HG02642 (cell line): Measurements from ENCODE around the gene EYA2.
"Not testable (repeated sequence)": the region's sequence is repeated elsewhere in the genome, so short reads cannot be mapped to it uniquely, and the experiment has no call there.

Source experiments
- ATAC-seq: cut with Tn5 transposase; IDR thresholded peaks from one replicate; pipeline ENCODE4 v1.9.1; 2021; ENCODE audit warnings: mild to moderate bottlenecking; ENCODE audit not compliant: unreplicated experiment, poor library complexity

Gene EYA2

DNA sequence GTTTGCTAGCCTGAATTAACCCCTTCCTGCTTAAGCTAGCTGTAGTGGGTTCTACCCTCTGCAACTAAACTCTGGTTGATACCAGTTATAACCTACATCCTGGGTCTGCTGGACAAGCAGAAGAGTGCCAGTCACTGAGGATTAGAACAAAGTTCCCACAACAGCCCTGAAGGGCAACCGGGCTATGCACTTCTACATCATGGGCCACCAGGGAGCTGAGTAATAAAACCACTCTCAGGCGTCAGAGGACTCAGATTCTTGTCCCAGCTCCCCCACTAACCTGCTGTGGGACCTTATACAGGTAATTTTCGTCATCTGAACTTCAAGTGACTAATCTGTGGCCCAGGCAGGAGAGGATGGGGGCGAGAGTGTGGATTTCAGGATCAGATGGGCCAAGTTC lies 56.8 kb downstream of the EYA2 start:
- no peak for ATAC-seq

DNA sequence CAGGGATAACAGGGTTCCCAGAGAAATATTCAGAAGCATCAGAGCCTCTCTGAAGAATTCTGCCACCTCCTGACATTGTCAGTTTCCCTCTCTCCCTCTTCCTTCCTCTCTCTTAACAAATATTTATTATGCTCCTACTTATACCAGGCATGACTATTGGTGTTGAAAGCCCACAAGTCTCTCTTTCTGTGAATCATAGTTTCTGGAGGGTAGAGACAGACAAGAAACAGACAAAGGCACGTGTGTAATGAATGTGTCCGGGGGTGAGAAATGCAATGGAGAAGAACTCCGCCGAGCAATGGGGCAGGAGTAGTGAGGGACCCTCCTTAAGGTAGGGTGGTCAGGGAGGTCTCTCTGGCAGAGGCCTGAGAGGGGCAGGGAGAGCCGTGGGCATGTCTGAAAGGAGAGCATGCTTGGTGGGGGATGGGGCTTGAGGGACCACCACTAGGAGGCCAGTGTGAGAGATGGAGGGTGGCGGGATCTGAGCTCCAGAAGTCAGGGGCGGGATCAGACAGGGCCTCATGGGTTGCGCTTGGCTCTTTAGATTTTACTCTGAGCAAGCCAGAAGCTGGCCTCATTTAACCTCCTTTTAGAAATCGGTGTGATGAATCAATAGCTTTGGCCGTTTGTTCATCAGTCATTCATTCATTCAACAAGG lies 57.3 kb downstream of the EYA2 start:
- ATAC-seq, result no peak

DNA sequence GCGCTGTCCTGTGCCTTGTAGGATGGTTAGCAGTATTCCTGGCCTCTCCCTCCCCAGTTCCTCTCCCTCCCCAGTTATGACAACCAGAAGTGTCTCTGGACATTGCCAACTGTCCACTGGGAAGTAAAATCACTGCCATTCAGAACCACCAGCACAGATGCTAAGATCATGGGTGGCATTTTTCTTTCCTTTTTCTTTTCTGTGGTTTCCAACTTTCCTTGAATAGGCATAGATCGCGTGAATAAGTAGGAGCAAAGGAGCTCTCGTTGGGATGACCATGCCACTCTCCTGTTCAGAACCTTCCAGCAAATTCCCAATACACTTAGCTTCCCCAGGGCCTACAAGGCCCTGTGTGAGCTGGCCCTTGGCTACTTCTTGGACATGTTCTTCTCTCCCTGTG lies 59.0 kb downstream of the EYA2 start:
- ATAC-seq, result no peak

DNA sequence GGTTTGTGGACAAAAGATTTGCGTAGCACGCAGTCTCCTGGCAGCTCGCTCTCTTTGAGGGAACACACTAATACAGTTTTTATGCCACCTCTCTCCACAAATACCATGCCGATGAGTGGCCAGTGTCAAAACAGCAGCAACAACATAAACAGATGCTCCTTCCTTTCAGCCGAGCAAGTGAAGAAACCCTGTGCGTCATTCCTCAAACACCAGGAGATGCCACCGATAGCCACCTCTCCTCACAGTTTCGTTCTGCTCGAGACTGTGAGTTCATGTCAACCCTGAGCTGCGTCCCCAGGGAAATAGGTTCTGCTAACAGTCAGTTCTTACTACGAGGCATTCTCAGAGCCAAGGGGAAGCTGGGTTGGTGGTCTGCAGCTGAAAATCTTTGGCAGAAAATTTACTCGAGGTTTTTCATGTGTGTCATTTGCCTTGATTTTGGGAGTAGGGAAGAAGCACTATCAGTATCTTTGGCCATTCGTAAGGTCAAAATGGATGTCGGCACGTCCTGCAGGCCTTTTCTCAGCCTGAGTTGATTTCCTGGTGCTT lies 59.9 kb downstream of the EYA2 start:
- ATAC-seq, result no peak

DNA sequence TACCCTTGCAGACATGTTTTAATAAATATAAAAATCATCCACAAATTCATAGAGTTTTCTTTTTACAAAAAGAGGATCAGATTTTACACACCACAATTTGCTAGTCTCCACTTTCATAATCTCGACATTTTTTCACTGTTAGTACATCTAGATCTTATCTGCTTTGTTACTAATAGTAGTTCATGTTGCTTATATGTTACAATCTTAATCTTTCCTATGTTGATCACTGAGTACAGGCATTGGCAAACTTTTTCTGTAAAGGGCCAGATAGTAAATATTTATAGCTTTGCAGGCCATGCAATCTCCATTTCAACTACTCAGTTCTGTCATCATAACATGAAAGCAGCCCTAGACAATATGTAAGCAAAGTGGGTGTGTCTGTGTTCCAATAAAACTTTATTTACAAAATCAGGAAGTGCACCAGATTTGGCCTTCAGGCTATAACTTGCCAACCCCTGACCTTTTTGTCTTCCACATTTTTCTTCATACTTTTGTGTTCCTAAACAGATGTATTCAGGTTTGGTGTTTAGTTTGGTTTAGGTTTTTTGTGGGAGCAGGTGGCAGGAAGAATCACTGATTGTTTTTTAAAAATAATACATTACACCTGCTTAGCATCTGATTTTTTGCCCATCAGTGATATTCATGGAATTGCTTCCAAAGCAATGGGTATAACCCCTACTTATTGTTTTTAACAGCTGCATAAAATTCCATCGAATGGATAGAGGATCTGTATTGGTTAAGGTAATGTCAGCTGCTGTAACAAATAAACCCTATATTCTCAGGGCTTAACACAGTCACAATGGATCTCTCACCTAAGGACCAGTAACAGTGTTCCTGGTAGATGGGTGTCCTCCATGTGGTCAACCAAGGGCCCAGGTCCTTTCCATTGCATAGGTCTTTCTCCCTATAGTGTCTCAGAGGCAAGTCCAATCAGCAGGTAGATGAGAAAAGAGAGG lies 61.2 kb downstream of the EYA2 start:
- no peak for ATAC-seq

DNA sequence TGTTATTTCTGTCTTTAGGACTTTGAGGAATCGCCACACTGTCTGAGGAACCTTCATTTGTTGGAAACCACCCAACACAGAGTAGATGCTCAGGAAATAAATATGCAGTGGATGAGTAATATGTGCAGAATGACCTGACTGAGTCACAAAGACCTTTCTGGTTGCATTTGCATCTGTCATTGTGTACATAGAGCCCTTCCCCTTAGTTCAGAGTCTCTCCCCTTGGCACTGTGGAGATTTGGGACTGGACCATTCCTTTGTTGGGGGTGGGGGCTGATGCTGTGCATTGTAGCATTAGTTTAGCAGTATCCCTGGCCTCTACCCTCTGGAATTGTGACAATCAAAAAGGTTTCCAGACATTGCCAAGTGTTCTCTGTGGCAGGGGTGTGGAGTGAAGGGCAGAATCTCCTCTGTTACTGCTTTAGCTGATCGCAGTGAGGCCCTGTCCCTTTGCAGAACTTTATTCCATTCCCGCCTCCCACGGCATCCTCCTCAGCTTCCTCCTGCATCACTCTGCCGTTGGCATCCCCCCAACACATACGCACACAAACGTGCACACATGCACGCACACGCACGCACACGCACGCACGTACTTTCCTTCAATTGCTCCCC lies 64.5 kb downstream of the EYA2 start:
- no peak for ATAC-seq

DNA sequence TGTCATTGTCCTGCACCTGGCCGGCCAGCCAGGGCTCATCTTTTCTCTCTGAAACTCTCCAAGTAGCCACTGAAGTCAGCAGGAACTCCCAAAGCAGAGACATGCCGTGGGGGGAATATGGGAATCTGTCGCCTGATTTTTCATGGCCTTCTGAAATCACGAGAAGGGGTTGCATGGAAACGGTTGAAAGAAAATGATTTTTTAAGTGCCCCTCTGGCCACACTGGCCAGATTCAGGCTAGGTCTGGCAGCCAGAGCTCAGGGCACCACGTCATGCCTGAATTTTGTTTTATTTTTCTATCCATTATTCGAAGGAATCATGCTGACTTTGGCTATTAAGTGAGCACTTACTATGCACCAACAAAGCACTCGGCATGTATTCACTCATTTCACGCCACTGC lies 65.2 kb downstream of the EYA2 start:
- no peak for ATAC-seq

DNA sequence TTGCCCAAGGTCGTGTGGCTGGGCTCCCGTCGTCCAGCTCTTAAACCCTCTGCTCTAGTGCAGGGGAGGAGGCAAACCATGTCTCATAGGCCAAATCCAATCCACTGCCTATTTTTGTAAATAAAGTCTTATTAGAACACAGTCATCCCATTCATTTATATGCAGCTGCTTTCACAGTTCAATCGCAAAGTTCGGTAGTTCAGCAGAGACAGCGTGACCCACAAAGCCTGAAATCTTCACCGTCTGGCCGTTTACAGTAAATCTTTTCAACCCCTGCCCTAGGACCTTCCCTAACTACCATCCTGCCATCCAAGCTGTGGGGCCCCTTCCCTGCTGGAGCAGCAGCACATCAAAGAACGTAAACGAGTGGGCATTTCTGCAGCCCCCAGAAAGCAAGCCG lies 65.9 kb downstream of the EYA2 start:
- no peak for ATAC-seq

DNA sequence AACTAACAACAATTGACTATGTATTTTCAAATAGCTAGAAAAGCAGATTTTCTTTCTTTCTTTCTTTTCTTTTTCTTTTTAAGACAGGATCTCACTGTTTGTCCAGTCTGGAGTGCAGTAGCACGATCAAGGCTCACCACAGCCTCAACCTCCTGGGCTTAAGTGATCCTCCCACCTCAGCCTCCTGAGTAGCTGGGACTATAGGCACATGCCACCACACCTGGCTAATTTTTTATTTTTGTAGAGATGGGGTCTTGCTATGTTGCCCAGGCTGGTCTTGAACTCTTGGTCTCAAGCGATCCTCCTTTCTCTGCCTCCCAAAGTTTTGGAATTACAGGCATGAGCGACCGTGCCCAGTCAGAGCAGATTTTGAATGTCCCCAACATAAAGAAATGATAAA lies 67.3 kb downstream of the EYA2 start:
- not testable (repeated sequence) for ATAC-seq

DNA sequence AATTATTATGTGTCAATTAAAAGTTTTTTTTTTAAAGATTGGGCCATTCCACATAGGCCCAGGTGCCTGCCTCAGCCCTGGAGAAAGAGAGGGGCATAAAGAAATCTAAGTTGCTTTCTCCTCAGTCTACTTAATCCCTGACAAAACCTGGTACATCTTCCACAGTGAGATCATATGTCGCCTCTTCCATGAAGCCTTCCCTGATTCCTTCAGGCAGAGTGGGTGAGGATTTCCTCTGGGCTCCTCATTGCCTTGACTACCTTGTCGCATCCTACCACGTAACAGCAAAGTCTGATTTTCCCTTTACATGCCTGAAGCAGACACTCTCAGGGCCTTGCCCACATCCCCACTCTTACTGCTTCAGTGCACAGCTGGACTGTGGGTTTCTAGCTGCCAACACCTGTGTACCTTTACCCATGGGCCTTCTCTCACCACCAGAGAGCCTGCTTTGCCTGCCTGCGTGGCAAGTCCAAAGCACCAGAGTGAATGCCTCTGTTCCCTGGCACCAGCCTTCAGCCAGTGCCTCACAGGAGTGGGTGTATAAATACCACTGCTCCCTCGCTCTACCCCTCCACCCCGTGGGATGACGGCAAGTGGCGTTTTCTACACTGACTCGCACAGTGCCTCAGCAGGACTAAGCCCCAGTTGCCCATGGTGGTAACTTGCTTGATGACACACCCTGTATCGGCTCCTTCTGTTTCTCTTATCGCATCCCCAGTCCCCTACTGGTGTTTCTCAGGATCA lies 68.0 kb downstream of the EYA2 start:
- no peak for ATAC-seq

DNA sequence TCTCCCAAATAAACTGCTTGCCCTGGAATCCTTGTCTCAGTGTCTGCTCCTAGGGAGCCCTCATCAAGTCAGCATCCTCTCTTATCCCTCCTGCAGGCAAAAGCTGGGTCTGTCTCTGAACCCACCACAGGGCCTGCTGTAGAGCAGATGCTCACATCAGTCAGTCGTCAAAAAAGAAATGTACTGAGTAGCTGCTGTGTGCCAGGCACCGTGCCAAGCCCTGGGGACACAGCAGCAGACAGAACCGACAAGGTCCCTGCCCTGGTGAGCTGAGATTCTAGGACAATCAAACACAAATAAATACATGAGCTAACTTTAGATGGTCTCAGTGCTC lies 68.5 kb downstream of the EYA2 start:
- ATAC-seq, result no peak

DNA sequence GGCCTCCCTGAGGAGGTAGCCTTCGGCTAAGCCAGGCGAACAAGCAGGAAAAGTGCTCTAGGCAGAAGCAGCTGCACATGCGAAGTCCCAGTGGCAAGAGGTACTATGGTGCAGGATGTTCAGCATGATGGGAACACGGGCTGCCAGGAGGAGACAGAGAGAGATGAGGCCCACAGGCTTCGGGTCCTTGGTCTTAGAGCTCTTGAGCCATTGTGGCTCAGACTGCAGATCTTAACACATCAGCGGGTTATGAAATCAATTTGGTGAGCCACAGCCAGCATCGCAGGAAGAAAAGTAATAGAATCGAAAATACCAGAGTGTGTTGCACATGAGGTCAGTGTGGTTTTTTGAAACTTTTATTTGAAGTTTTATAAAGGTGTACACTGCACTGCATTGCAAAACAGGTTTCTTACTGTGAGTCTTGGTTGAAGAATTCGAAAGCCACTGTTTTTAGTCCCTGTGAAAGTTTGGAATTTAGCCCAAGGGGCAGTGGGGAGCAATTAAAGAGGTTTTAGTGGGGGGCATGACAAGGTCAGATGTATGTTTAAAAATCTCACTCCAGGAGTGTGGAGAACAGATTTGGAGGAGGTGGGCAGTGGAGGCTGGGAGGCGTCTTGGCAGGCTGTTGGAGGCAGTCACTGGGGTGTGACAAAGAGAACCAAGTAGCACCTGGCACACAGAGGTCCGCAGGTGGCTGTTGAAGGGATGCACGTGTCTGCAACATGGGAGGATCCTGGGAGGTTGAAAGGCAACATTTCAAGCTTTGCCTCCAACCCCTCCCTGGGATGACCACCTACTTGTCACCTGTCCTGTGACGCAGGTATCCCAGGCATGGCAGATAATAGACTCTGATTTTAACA lies 69.3 kb downstream of the EYA2 start:
- ATAC-seq, result no peak

DNA sequence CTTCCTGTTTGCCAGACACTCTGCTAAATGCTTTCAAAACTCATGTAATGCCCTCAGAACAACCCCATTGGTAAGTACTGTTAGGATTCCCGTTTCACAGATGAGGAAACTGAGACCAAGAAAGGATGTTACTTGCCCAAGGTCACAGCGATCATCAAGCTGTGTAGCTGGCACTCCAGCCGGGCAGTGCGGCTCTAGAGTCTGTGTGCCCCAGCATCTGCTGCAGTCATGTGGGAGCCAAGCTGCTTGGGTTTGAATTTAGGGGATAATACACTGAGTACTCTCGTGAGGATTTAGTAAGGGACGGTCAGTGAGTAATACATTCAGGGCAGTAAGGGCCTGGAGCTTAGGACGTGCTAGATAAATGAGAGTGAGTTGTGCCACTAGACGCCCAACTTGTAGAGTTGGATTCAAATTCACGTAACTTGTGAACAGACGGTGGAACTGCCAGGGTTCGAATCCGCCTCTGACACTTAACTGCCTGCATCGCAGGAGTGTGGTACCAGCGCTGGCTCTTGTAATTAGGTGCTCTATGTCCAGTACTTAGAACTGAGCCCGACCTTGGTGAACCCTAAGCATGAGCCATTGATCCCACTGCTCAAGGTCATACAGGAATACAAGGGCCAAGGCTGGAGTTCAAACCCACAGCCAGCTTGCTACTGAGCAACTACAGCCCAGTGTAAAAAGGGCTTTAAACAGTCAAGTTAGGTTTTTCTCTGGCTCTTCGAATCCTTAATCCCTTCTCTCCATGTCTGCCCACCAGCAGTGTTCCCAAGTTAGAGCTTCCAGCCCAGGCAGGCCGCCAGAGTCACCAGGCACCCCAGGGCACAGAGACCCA lies 70.2 kb downstream of the EYA2 start:
- no peak for ATAC-seq

DNA sequence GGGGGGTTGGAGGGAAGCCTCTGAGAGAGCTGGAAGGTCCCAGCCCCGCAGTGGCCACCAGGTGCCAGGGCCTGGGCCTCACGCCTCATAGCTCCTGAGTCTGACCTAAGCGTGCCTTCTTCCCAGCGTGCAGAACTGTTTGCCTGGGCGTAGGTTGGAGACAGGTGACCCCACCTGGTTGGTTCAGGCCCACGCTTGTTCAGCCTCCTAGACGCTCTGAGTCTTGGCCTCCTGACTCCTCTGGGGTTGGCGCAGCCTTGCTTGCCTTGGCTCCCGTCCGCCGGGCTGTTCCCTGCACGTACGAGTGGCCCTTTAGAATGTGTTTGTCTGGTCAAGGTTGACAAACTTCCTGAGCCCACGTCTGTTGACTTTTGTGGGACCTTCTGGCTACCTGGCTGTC lies 70.8 kb downstream of the EYA2 start:
- ATAC-seq, result no peak

DNA sequence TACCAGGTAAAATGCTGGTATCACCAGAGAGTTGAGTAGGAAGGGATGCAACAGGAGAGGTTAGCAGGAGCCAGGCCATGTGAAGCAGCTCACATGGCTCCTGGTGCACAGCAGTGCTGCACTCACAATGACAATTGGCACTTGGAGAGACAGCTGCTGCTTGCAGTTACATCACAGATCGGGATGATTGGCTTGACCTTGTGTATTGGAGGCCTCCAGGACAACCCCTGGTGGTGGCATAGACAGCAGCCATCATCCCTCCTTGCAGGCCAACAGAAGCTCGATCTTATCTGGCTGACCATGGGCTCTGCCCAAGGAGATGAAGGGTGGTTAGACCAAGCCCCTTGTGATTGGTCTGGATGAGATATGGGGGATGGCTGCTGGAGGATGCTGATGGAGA lies 73.0 kb downstream of the EYA2 start:
- no peak for ATAC-seq

DNA sequence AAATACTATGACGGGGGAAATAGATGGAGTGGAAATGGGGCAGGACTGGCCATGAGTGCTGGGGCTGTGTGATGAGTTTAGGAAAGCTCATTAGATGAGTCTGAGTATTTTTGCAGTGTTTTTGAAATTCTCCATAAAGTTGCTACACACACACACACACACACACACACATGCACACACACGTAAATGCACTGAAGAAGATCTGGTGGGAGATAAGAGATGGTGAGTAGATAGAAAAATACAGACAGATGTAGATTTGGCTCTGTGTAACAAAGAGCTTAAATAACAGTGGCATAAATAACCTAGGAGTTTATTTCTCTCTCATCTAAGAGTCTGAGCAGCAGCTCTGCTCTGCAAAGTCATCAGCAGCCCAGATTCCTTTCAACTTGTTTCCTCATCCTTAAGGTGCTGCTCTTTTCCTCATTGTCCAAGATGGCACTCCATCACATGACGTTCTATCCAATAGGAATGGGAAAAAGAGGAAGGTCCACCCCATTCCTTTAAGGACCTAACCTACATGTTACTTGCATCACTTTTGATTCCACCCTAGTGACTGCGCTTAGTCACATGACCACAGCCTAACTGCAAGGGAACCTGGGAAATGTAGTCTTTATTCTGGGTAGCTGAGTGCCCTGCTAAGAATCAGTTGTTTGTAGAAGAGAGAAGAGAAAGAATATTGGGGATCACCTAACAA lies 76.4 kb downstream of the EYA2 start:
- ATAC-seq, result no peak

DNA sequence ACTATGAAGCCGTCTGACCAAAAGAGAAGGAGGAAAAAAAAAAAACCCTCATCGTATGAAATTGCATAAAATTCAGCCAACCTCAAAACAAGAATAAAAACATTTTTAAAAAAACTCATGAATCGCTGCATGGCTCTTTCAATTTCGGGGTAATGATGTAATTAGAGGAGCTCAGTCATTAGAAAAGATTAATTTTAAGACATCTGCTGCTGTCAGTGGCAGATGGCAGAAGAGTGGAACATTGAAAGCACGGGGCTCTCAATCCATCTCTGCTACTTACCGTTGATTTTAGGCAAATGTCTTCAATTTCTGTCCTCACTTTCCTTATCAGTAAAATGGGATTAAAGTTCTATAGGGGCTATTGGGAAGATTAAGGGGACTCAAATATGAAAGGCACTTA lies 79.1 kb downstream of the EYA2 start:
- no peak for ATAC-seq
